ENCODE results near the gene CCDC14. TPM values are rescaled to one million over a fixed set of nuclear protein-coding genes. Genes with fewer than 3 reads are reported as not detected.
A peak's percentile ranks its signal among the peaks of the same experiment; 100 is the strongest.

The CCDC14 gene
- total and polyA plus RNA-seq, 5 donors from 2014 or later, result 4.1 to 50.5 (median 9.0) TPM

GRCh38 chr3:123920868-123921267 is 40.2 kb downstream of the CCDC14 start:
- Mint-ChIP-seq H3K4me3 (peak overlapping the region in 1 of 4 donors; percentile 24), H3K27ac (no peak overlapping the region), H3K9me3 (peaks cover 5 to 45% (median 14%) of the 10 kb centered on the region in 7 donors), H3K27me3 (no peaks in the 10 kb centered on the region), H3K4me1 (peaks cover 0 to 3% (median 0%) of the 10 kb centered on the region in 4 donors), H3K36me3 (peaks cover 48% of the 10 kb centered on the region)
- ATAC-seq (ENCODE audit: low read depth in 2 of 2) (no peak), DNase-seq (no peak)
- Histone ChIP-seq H3K4me1 (ENCODE audit: control insufficient read depth, insufficient read depth, low read length, poor library complexity, severe bottlenecking) (no peaks in the 10 kb centered on the region), H3K27ac (ENCODE audit: insufficient read depth, low read length, poor library complexity, severe bottlenecking) (no peak overlapping the region), H3K4me3 (ENCODE audit: low read depth, low read length) (no peak overlapping the region), H3K27me3 (ENCODE audit: control insufficient read depth, insufficient read depth, low read length) (no peaks in the 10 kb centered on the region), H3K9me3 (ENCODE audit: control insufficient read depth in 2 of 2, low read length in 2 of 2) (peaks cover 24 to 28% of the 10 kb centered on the region in 2 experiments), H3K36me3 (ENCODE audit: control insufficient read depth, insufficient read depth, low read length) (peaks cover 37% of the 10 kb centered on the region)

GRCh38 chr3:123920383-123920782 is 40.6 kb downstream of the CCDC14 start:
- H3K4me3 ChIP-seq (ENCODE audit: low read depth, low read length), result no peak overlapping the region
- peaks cover 5 to 45% (median 14%) of the 10 kb centered on the region in 7 donors for H3K9me3 Mint-ChIP-seq
- ATAC-seq (ENCODE audit: low read depth in 2 of 2), result no peak
- no peak overlapping the region for H3K27ac Mint-ChIP-seq
- no peaks in the 10 kb centered on the region for H3K27me3 ChIP-seq (ENCODE audit: control insufficient read depth, insufficient read depth, low read length)
- H3K36me3 ChIP-seq (ENCODE audit: control insufficient read depth, insufficient read depth, low read length), result peaks cover 37% of the 10 kb centered on the region
- H3K27ac ChIP-seq (ENCODE audit: insufficient read depth, low read length, poor library complexity, severe bottlenecking), result no peak overlapping the region
- no peak for DNase-seq
- H3K36me3 Mint-ChIP-seq, result peaks cover 49% of the 10 kb centered on the region
- H3K9me3 ChIP-seq (ENCODE audit: control insufficient read depth in 2 of 2, low read length in 2 of 2), result peaks cover 24 to 28% of the 10 kb centered on the region in 2 experiments
- H3K4me1 Mint-ChIP-seq, result peaks cover 0 to 3% (median 0%) of the 10 kb centered on the region in 4 donors
- no peak overlapping the region for H3K4me3 Mint-ChIP-seq
- no peaks in the 10 kb centered on the region for H3K27me3 Mint-ChIP-seq
- no peaks in the 10 kb centered on the region for H3K4me1 ChIP-seq (ENCODE audit: control insufficient read depth, insufficient read depth, low read length, poor library complexity, severe bottlenecking)

GRCh38 chr3:123919353-123919752 is 41.7 kb downstream of the CCDC14 start:
- peaks cover 22 to 24% of the 10 kb centered on the region in 2 experiments for H3K9me3 ChIP-seq (ENCODE audit: control insufficient read depth in 2 of 2, low read length in 2 of 2)
- no peaks in the 10 kb centered on the region for H3K27me3 ChIP-seq (ENCODE audit: control insufficient read depth, insufficient read depth, low read length)
- peaks cover 0 to 3% (median 0%) of the 10 kb centered on the region in 4 donors for H3K4me1 Mint-ChIP-seq
- H3K4me3 Mint-ChIP-seq, result no peak overlapping the region
- H3K27me3 Mint-ChIP-seq, result no peaks in the 10 kb centered on the region
- ATAC-seq (ENCODE audit: low read depth in 2 of 2) (no peak), DNase-seq (no peak)
- no peak overlapping the region for H3K27ac ChIP-seq (ENCODE audit: insufficient read depth, low read length, poor library complexity, severe bottlenecking)
- peaks cover 2 to 43% (median 14%) of the 10 kb centered on the region in 7 donors for H3K9me3 Mint-ChIP-seq
- H3K36me3 Mint-ChIP-seq, result peaks cover 52% of the 10 kb centered on the region
- H3K36me3 ChIP-seq (ENCODE audit: control insufficient read depth, insufficient read depth, low read length), result peaks cover 39% of the 10 kb centered on the region
- no peak overlapping the region for H3K4me3 ChIP-seq (ENCODE audit: low read depth, low read length)
- no peaks in the 10 kb centered on the region for H3K4me1 ChIP-seq (ENCODE audit: control insufficient read depth, insufficient read depth, low read length, poor library complexity, severe bottlenecking)
- H3K27ac Mint-ChIP-seq, result no peak overlapping the region

GRCh38 chr3:123914829-123915228 is 46.2 kb downstream of the CCDC14 start:
- Histone ChIP-seq H3K9me3 (ENCODE audit: control insufficient read depth in 2 of 2, low read length in 2 of 2) (peaks cover under 1 to 6% of the 10 kb centered on the region in 2 experiments), H3K27me3 (ENCODE audit: control insufficient read depth, insufficient read depth, low read length) (no peaks in the 10 kb centered on the region), H3K36me3 (ENCODE audit: control insufficient read depth, insufficient read depth, low read length) (peaks cover 8% of the 10 kb centered on the region), H3K4me3 (ENCODE audit: low read depth, low read length) (no peak overlapping the region), H3K4me1 (ENCODE audit: control insufficient read depth, insufficient read depth, low read length, poor library complexity, severe bottlenecking) (no peaks in the 10 kb centered on the region), H3K27ac (ENCODE audit: insufficient read depth, low read length, poor library complexity, severe bottlenecking) (no peak overlapping the region)
- Mint-ChIP-seq H3K27ac (no peak overlapping the region), H3K36me3 (peaks cover 20% of the 10 kb centered on the region), H3K4me3 (no peak overlapping the region), H3K4me1 (no peaks in the 10 kb centered on the region), H3K9me3 (peaks cover 0 to 3% (median 0%) of the 10 kb centered on the region in 7 donors), H3K27me3 (no peaks in the 10 kb centered on the region)
- ATAC-seq (ENCODE audit: low read depth in 2 of 2), result no peak
- no peak for DNase-seq

GRCh38 chr3:123909785-123910184 is 51.2 kb downstream of the CCDC14 start:
- Mint-ChIP-seq H3K27me3 (no peaks in the 10 kb centered on the region), H3K4me1 (no peaks in the 10 kb centered on the region), H3K27ac (no peak overlapping the region), H3K36me3 (peaks cover 11% of the 10 kb centered on the region), H3K9me3 (peaks cover 0 to 2% (median 0%) of the 10 kb centered on the region in 7 donors), H3K4me3 (no peak overlapping the region)
- Histone ChIP-seq H3K4me1 (ENCODE audit: control insufficient read depth, insufficient read depth, low read length, poor library complexity, severe bottlenecking) (no peaks in the 10 kb centered on the region), H3K27me3 (ENCODE audit: control insufficient read depth, insufficient read depth, low read length) (no peaks in the 10 kb centered on the region), H3K27ac (ENCODE audit: insufficient read depth, low read length, poor library complexity, severe bottlenecking) (no peak overlapping the region), H3K4me3 (ENCODE audit: low read depth, low read length) (no peak overlapping the region), H3K9me3 (ENCODE audit: control insufficient read depth in 2 of 2, low read length in 2 of 2) (no peaks in the 10 kb centered on the region), H3K36me3 (ENCODE audit: control insufficient read depth, insufficient read depth, low read length) (no peaks in the 10 kb centered on the region)
- DNase-seq (no peak), ATAC-seq (ENCODE audit: low read depth in 2 of 2) (no peak)

GRCh38 chr3:123907720-123908119 is 53.3 kb downstream of the CCDC14 start:
- ATAC-seq (ENCODE audit: low read depth in 2 of 2) (no peak), DNase-seq (no peak)
- Histone ChIP-seq H3K27ac (ENCODE audit: insufficient read depth, low read length, poor library complexity, severe bottlenecking) (no peak overlapping the region), H3K4me3 (ENCODE audit: low read depth, low read length) (no peak overlapping the region), H3K4me1 (ENCODE audit: control insufficient read depth, insufficient read depth, low read length, poor library complexity, severe bottlenecking) (no peaks in the 10 kb centered on the region), H3K9me3 (ENCODE audit: control insufficient read depth in 2 of 2, low read length in 2 of 2) (no peaks in the 10 kb centered on the region), H3K27me3 (ENCODE audit: control insufficient read depth, insufficient read depth, low read length) (no peaks in the 10 kb centered on the region), H3K36me3 (ENCODE audit: control insufficient read depth, insufficient read depth, low read length) (no peaks in the 10 kb centered on the region)
- no peak overlapping the region for H3K4me3 Mint-ChIP-seq
- peaks cover 3% of the 10 kb centered on the region for H3K36me3 Mint-ChIP-seq
- H3K27ac Mint-ChIP-seq, result no peak overlapping the region
- H3K9me3 Mint-ChIP-seq, result peaks cover 0 to 3% (median 0%) of the 10 kb centered on the region in 7 donors
- no peaks in the 10 kb centered on the region for H3K4me1 Mint-ChIP-seq
- H3K27me3 Mint-ChIP-seq, result peaks cover 4% of the 10 kb centered on the region

GRCh38 chr3:123899300-123899865 is 61.6 kb downstream of the CCDC14 start:
- H3K36me3 Mint-ChIP-seq, result no peaks in the 10 kb centered on the region
- H3K27me3 Mint-ChIP-seq, result peaks cover 20% of the 10 kb centered on the region
- Histone ChIP-seq H3K4me1 (ENCODE audit: control insufficient read depth, insufficient read depth, low read length, poor library complexity, severe bottlenecking) (no peaks in the 10 kb centered on the region), H3K4me3 (ENCODE audit: low read depth, low read length) (no peak overlapping the region), H3K36me3 (ENCODE audit: control insufficient read depth, insufficient read depth, low read length) (no peaks in the 10 kb centered on the region), H3K27ac (ENCODE audit: insufficient read depth, low read length, poor library complexity, severe bottlenecking) (no peak overlapping the region), H3K9me3 (ENCODE audit: control insufficient read depth in 2 of 2, low read length in 2 of 2) (no peaks in the 10 kb centered on the region), H3K27me3 (ENCODE audit: control insufficient read depth, insufficient read depth, low read length) (peaks cover 4% of the 10 kb centered on the region)
- no peak overlapping the region for H3K27ac Mint-ChIP-seq
- DNase-seq (no peak), ATAC-seq (ENCODE audit: low read depth in 2 of 2) (no peak)
- H3K9me3 Mint-ChIP-seq, result peaks cover 0 to 4% (median 0%) of the 10 kb centered on the region in 7 donors
- no peaks in the 10 kb centered on the region for H3K4me1 Mint-ChIP-seq
- H3K4me3 Mint-ChIP-seq, result no peak overlapping the region

- H3K9me3 ChIP-seq (ENCODE audit: control insufficient read depth in 2 of 2, low read length in 2 of 2), result peaks cover 2 to 7% of the 10 kb centered on the region in 2 experiments
- H3K4me3 Mint-ChIP-seq, result no peak overlapping the region
- no peaks in the 10 kb centered on the region for H3K4me1 ChIP-seq (ENCODE audit: control insufficient read depth, insufficient read depth, low read length, poor library complexity, severe bottlenecking)
- H3K27me3 ChIP-seq (ENCODE audit: control insufficient read depth, insufficient read depth, low read length), result peaks cover 2% of the 10 kb centered on the region
- ATAC-seq (ENCODE audit: low read depth in 2 of 2), result no peak
- H3K9me3 Mint-ChIP-seq, result peaks cover 3 to 20% (median 9%) of the 10 kb centered on the region in 7 donors
- no peak overlapping the region for H3K27ac ChIP-seq (ENCODE audit: insufficient read depth, low read length, poor library complexity, severe bottlenecking)
- no peaks in the 10 kb centered on the region for H3K4me1 Mint-ChIP-seq
- H3K36me3 ChIP-seq (ENCODE audit: control insufficient read depth, insufficient read depth, low read length), result no peaks in the 10 kb centered on the region
- no peak for DNase-seq
- H3K36me3 Mint-ChIP-seq, result no peaks in the 10 kb centered on the region
- H3K27ac Mint-ChIP-seq, result no peak overlapping the region
- no peak overlapping the region for H3K4me3 ChIP-seq (ENCODE audit: low read depth, low read length)
- peaks cover 35% of the 10 kb centered on the region for H3K27me3 Mint-ChIP-seq
Observed at GRCh38 chr3:123893012-123893411, 68.0 kb downstream of the CCDC14 start.
